ENCODE results near the gene MYRF. TPM values are rescaled to one million over a fixed set of nuclear protein-coding genes. Genes with fewer than 3 reads are reported as not detected.

The MYRF gene
- total RNA-seq, 4 donors from 2014 or later = 0.09 to 0.95 (median 0.22) TPM; not detected in 1

GRCh38 chr11:61814958-61815789 is 62.7 kb downstream of the MYRF start:
- intact Hi-C loops (cut with DNase I) = no loop called here
- 3 to 4% methylated on average over 6 to 17 of the region's 66 CpGs for WGBS, 2 donors
- TF ChIP-seq CTCF (IDR thresholded peaks at IDR 0.05) (no peak), POLR2A (IDR thresholded peaks at IDR 0.05) (peak in 2 of 4 donors; percentile 92 to 94)
- H3K4me3 ChIP-seq = peak overlapping the region; percentile 47 to 83 (median 58)
- peak; percentile 31 for DNase-seq
- H3K4me1 ChIP-seq = peaks cover 17 to 55% (median 25%) of the 10 kb centered on the region in 3 donors
- no peaks in the 10 kb centered on the region for H3K9me3 ChIP-seq
- peaks cover 0 to 28% (median 0%) of the 10 kb centered on the region in 3 donors for H3K36me3 ChIP-seq
- peak overlapping the region; percentile 86 to 99 (median 92) for H3K27ac ChIP-seq
- peaks cover 0 to 29% (median 3%) of the 10 kb centered on the region in 4 donors for H3K27me3 ChIP-seq

DNA sequence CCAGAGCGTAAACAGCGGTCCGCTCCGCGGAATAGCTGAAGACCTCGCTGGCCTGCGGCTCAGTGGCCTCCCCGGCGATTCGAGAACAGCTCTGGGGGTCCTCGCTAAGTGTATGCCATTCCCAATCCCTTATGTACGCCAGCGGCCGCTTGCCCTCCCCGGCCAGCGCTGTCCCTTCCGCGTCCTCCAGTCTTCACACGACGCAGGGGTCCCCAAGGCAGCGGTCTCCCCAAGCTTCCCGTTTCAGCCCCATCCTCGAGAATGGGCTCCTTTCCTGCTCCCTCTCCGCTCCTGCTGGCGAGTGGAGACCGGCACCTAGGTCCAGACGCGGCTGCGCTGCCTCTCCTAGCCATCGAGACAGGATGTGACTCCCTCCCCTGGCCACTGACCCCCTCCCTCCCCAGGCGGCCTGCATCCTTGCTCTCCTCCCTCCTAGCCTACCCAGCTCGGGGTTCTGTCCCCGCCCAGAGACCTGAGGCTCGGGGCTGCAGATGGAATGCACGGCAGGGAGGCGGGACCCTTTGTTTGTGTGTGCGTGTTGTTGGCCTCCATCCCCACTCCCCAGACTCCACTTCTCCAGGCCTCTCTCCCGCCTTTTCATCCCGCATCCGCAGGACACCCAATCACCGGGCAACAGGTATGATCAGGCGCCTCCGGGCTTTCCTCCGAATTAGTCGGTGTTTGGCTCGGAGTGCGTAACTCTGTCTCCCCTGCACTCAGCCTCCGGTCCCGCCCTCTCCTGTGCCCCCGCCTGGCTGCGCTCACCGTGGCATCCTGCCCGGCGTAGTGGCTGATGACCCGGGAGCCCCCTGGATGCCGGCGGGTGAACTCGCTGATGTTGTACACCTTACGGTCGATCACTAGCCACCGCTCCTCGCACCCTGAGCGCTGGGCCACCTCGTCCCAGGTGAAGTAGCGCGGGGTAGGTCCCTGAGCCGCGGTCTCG is 63.6 kb downstream of the MYRF start:
- no peak for DNase-seq
- Histone ChIP-seq H3K4me1 (peaks cover 22 to 64% (median 25%) of the 10 kb centered on the region in 3 donors), H3K27me3 (peaks cover 0 to 29% (median 3%) of the 10 kb centered on the region in 4 donors), H3K4me3 (peak overlapping the region; percentile 47 to 83 (median 58)), H3K27ac (peak overlapping the region; percentile 86 to 99 (median 92)), H3K36me3 (peaks cover 0 to 19% (median 0%) of the 10 kb centered on the region in 3 donors), H3K9me3 (no peaks in the 10 kb centered on the region)
- TF ChIP-seq CTCF (IDR thresholded peaks at IDR 0.05) (no peak), POLR2A (IDR thresholded peaks at IDR 0.05) (no peak)
- intact Hi-C loops (cut with DNase I) = no loop called here
- WGBS, 2 donors = 0 to 2% methylated on average over 33 to 43 of the region's 69 CpGs

- TF ChIP-seq POLR2A (IDR thresholded peaks at IDR 0.05) (peak in 2 of 4 donors; percentile 49 to 52), CTCF (IDR thresholded peaks at IDR 0.05) (peak in 5 of 6 experiments; percentile 4 to 41 (median 33))
- peak within 1 kb of the TSS; percentile 47 to 83 (median 58) for H3K4me3 ChIP-seq
- peak within 1 kb of the TSS; percentile 86 to 99 (median 92) for H3K27ac ChIP-seq
- intact Hi-C loops (cut with DNase I) = no loop called here
- peaks cover 0 to 11% (median 0%) of the 10 kb centered on the region in 3 donors for H3K36me3 ChIP-seq
- H3K27me3 ChIP-seq = peaks cover 0 to 29% (median 3%) of the 10 kb centered on the region in 4 donors
- no peaks in the 10 kb centered on the region for H3K9me3 ChIP-seq
- no peak for DNase-seq
- H3K4me1 ChIP-seq = peaks cover 22 to 66% (median 25%) of the 10 kb centered on the region in 3 donors
- 8 to 11% methylated on average over 7 to 11 of the region's 73 CpGs for WGBS, 2 donors
These were observed 64.5 kb downstream of the MYRF start, which contains the start of gene FADS1 for GRCh38 chr11:61816736-61817455. TSS of gene FADS1 (minus strand) at chr11:61817003. CDS start at chr11:61816929, 74 bp downstream.

DNA sequence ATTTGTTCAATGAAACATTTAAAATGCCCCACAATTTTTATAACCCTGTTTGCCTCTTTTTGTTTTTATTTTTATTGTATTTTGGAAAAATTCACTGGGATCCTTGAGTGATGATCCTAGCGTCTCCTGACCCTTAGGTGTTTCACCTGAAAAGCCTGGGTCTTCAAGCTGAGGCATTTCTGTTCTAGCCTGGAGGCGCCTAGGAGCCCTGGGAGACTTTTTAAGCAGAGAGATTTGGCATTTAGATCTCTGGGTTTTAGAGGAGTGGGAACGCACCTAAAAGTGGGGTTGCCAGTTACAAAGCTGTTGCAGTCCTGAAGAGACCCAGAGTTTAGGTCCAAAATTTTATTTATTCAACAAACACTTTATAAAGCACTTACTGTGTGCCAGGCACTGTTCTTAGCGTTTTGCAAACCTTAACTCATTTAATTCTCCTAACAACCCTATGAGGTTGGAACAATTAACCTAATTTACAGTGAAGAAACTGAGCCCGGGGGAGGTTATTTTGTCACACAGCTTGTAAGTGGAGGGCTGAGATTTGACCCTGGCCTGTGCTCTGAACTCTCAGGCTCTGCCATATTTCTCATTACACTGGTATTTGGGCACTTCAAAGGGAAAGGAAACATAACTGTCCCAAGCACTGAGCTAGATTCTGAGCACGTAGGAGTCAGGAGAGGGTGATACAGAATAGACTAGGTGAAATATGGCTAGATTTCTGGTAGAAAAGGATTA is 65.2 kb downstream of the MYRF start:
- H3K4me1 ChIP-seq = peaks cover 22 to 66% (median 25%) of the 10 kb centered on the region in 3 donors
- H3K27me3 ChIP-seq = peaks cover 0 to 29% (median 3%) of the 10 kb centered on the region in 4 donors
- H3K9me3 ChIP-seq = no peaks in the 10 kb centered on the region
- TF ChIP-seq CTCF (IDR thresholded peaks at IDR 0.05) = no peak
- TF ChIP-seq POLR2A (IDR thresholded peaks at IDR 0.05) = no peak
- 76 to 81% methylated on average over 6 of the region's 6 CpGs for WGBS, 2 donors
- peak overlapping the region in 3 of 4 donors; percentile 57 to 83 (median 59) for H3K4me3 ChIP-seq
- DNase-seq = no peak
- H3K36me3 ChIP-seq = peaks cover 0 to 3% (median 0%) of the 10 kb centered on the region in 3 donors
- intact Hi-C loops (cut with DNase I) = no loop called here
- peak overlapping the region; percentile 86 to 99 (median 92) for H3K27ac ChIP-seq
